Measurements from ENCODE around the gene ZNF496. TPM values are rescaled to one million over a fixed set of nuclear protein-coding genes. Genes with fewer than 3 reads are reported as not detected.

Gene ZNF496
- total RNA-seq, 4 donors from 2014 or later: 8.8 to 48.0 (median 29.8) TPM

GRCh38 chr1:247298701-247299100, 33.0 kb downstream of the ZNF496 start:
- TF ChIP-seq CTCF (IDR thresholded peaks at IDR 0.05; ENCODE audit: low read depth): no peak

- TF ChIP-seq CTCF (IDR thresholded peaks at IDR 0.05; ENCODE audit: low read depth): no peak
Measured at GRCh38 chr1:247298124-247298481, 33.6 kb downstream of the ZNF496 start.

- no peak for TF ChIP-seq CTCF (IDR thresholded peaks at IDR 0.05; ENCODE audit: low read depth)
Measured at GRCh38 chr1:247297263-247298123, 34.2 kb downstream of the ZNF496 start.

- no peak for TF ChIP-seq CTCF (IDR thresholded peaks at IDR 0.05; ENCODE audit: low read depth)
Measured at GRCh38 chr1:247296599-247297180, 35.0 kb downstream of the ZNF496 start.

- TF ChIP-seq CTCF (IDR thresholded peaks at IDR 0.05; ENCODE audit: low read depth): no peak
Measured at GRCh38 chr1:247295746-247296145, 35.9 kb downstream of the ZNF496 start.

- no peak for TF ChIP-seq CTCF (IDR thresholded peaks at IDR 0.05; ENCODE audit: low read depth)
Measured at GRCh38 chr1:247295274-247295684, 36.4 kb downstream of the ZNF496 start.

- no peak for TF ChIP-seq CTCF (IDR thresholded peaks at IDR 0.05; ENCODE audit: low read depth)
Measured at GRCh38 chr1:247294282-247294681, 37.4 kb downstream of the ZNF496 start.
